NT2/D1 (cell line): Measurements from ENCODE around the gene DENND5A.

Source experiments
- DNase-seq: peaks from one replicate; pipeline ENCODE4 v3.0.0-alpha.2; 2011; ENCODE audit warnings: low read depth, low spot score
- H3K27me3 ChIP-seq: 2 replicates; pipeline ENCODE4 v1.6.0; 2011; ENCODE audit warnings: mild to moderate bottlenecking; ENCODE audit not compliant: insufficient read length, insufficient read depth
- H3K36me3 ChIP-seq: 2 replicates; pipeline ENCODE4 v1.6.1; 2011; ENCODE audit warnings: mild to moderate bottlenecking, low read length, mixed read lengths; ENCODE audit not compliant: insufficient read depth, insufficient read length
- H3K4me1 ChIP-seq: 2 replicates; pipeline ENCODE4 v1.5.1; 2011; ENCODE audit not compliant: insufficient read depth, insufficient read length
- H3K4me3 ChIP-seq: 2 replicates; pipeline ENCODE4 v1.5.1; 2011; ENCODE audit warnings: low read depth; ENCODE audit not compliant: insufficient read length
- H3K9ac ChIP-seq: 2 replicates; pipeline ENCODE4 v1.6.0; 2011; ENCODE audit warnings: low read depth; ENCODE audit not compliant: insufficient read length
- H3K9me3 ChIP-seq: 2 replicates; pipeline ENCODE4 v1.5.1; 2011; ENCODE audit warnings: mild to moderate bottlenecking, low read length; ENCODE audit not compliant: insufficient read depth
- SUZ12 ChIP-seq: IDR thresholded peaks from 2 replicates; pipeline ENCODE4 v1.6.1; 2011; ENCODE audit not compliant: insufficient read length, insufficient read depth; ENCODE audit errors: extremely low read depth
- YY1 ChIP-seq: IDR thresholded peaks from 2 replicates; pipeline ENCODE4 v1.6.1; 2011; ENCODE audit not compliant: insufficient read length, insufficient read depth
- ZNF274 ChIP-seq: IDR thresholded peaks from 2 replicates; pipeline ENCODE4 v1.6.1; 2011; ENCODE audit warnings: mild to moderate bottlenecking, low read depth, low read length

The DENND5A gene

DNA sequence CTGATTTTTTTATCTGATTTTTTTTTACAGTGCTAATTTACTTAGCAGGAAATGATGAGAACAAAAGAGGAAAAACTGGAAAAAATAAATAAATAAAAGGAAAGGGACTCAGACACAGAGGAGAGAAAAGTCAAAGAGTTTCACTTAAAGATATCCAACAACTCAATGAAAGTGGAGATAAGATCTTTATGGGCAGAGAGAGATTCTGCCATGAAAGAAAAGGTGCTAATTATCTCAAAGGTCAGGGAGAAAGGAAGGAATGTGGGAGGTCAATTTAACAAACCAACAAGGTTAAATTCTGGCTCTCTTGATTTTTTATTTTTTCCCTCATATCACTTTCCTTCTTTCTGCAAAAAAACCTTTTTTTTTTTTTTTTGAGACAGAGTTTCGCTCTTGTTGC lies 86.0 kb downstream of the DENND5A start:
- DNase-seq = no peak
- Histone ChIP-seq H3K36me3 (peaks cover 55% of the 10 kb centered on the region), H3K9ac (no peak overlapping the region), H3K4me1 (no peaks in the 10 kb centered on the region), H3K9me3 (no peaks in the 10 kb centered on the region), H3K27me3 (no peaks in the 10 kb centered on the region), H3K4me3 (no peak overlapping the region)
- TF ChIP-seq SUZ12 (no peak), ZNF274 (no peak), YY1 (no peak)

DNA sequence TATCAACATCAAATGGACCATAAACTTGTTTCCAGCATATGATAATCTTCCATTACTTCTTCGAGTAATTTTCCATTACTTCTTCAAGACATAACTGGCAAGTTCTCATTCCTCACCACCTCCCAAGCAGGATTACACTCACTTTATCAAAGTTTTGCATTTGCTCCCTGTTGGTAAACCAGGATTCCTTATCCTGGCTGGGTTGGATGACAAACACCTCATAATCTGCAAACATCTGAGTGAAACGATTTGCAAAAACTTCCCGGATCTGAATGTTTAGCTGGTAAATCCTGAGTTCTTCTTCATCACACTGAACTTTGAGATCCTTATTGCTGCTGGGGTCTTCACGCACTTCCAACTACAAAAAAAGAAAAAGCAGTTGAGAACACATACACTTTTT lies 86.4 kb downstream of the DENND5A start:
- TF ChIP-seq ZNF274 (no peak), SUZ12 (no peak), YY1 (no peak)
- H3K9me3 ChIP-seq = no peaks in the 10 kb centered on the region
- no peaks in the 10 kb centered on the region for H3K4me1 ChIP-seq
- H3K9ac ChIP-seq = no peak overlapping the region
- no peaks in the 10 kb centered on the region for H3K27me3 ChIP-seq
- no peak for DNase-seq
- no peak overlapping the region for H3K4me3 ChIP-seq
- peaks cover 55% of the 10 kb centered on the region for H3K36me3 ChIP-seq

DNA sequence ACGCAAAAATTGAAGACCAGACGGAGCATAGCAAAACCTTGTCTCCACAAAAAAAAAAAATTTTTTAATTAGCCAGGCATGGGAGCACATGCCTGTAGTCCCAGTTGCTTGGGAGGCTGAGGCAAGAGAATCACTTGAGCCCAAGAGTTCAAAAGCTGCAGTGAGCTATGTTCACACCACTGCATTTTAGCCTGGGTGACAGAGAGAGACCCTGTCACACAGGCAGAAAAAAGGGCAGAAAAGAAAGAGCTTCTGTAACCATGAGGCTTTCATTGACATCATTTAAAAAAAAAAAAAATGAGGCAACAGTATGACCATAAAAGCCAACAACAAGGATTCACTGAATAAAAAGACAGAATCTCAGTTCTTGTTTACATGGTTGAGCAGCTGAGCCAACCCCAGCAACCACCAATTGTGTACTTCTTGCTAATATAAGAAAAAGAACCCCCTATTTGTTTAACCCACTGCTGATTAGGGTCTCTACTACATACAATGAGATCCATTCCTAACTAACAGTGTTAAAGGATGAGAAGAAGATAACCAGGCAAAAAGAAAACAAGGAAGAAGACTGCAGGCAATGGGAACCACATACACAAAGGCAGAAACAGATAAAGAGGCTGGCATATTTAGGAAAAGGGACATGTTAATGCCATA lies 87.6 kb downstream of the DENND5A start:
- TF ChIP-seq YY1 (no peak), ZNF274 (no peak), SUZ12 (no peak)
- H3K9me3 ChIP-seq = no peaks in the 10 kb centered on the region
- H3K9ac ChIP-seq = no peak overlapping the region
- H3K4me3 ChIP-seq = no peak overlapping the region
- H3K27me3 ChIP-seq = no peaks in the 10 kb centered on the region
- peaks cover 54% of the 10 kb centered on the region for H3K36me3 ChIP-seq
- no peak for DNase-seq
- H3K4me1 ChIP-seq = no peaks in the 10 kb centered on the region

DNA sequence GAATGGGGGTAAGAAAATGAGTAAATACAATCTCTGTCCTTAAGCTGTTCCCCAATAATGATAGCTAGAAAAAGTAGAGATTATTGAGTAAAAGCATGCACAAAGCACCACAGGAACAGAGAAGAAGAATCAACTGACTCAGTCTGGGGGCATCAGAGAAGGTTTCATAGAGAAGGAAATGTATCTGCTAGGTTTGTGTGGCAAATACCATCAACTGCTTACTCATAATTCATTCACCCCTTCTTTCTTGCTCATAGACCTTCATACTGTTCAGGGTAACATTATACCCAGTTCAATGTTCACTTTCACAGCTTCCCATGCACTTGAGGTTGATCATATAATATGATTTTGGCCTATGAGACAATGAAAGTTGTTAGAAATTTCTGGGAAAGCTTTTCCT lies 88.6 kb downstream of the DENND5A start:
- DNase-seq = no peak
- TF ChIP-seq SUZ12 = no peak
- no peak for TF ChIP-seq YY1
- TF ChIP-seq ZNF274 = no peak
- Histone ChIP-seq H3K9ac (no peak overlapping the region), H3K4me1 (no peaks in the 10 kb centered on the region), H3K27me3 (no peaks in the 10 kb centered on the region), H3K4me3 (no peak overlapping the region), H3K36me3 (peaks cover 53% of the 10 kb centered on the region), H3K9me3 (no peaks in the 10 kb centered on the region)

DNA sequence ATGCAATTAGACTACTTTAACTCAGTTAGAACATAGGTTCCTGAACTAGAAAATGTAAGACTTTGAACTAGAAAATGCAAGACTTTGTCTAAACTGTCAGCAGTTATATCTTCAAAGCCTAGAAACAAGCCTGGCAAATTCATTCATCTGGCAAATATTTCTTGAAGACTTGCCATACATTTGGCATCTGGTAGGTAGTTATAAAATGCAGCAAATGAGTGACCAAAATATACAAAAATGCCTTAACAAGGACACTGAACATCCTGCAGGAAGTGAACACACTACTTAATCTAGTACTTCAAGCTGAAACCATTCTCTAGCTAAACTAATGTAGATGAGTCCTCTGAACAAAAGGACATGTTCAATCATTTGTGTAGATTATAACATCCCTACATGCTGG lies 89.0 kb downstream of the DENND5A start:
- no peaks in the 10 kb centered on the region for H3K9me3 ChIP-seq
- peaks cover 55% of the 10 kb centered on the region for H3K36me3 ChIP-seq

DNA sequence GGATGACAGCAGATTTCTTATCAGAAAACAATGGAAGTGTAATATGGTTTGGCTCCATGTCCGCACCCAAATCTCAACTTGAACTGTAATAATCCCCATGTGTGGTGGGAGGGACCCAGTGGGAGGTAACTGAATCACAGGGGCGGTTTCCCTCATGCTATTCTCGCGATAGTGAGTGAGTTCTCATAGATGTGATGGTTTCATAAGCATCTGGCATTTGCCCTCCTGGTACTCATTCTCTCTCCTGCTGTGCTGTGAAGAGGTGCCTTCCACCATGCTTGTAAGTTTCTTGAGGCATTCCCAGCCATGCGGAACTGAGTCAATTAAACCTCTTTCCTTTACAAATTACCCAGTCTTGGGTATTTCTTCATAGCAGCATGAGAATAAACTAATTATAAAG lies 92.8 kb downstream of the DENND5A start:
- H3K4me1 ChIP-seq = no peaks in the 10 kb centered on the region
- no peak for TF ChIP-seq ZNF274
- TF ChIP-seq YY1 = no peak
- TF ChIP-seq SUZ12 = no peak
- peaks cover 50% of the 10 kb centered on the region for H3K36me3 ChIP-seq
- DNase-seq = no peak
- H3K9ac ChIP-seq = no peak overlapping the region
- no peaks in the 10 kb centered on the region for H3K9me3 ChIP-seq
- H3K4me3 ChIP-seq = no peak overlapping the region
- no peaks in the 10 kb centered on the region for H3K27me3 ChIP-seq

More for the DNA sequence above, 89.0 kb downstream of the DENND5A start:
- Histone ChIP-seq H3K9ac (no peak overlapping the region), H3K4me3 (no peak overlapping the region), H3K27me3 (no peaks in the 10 kb centered on the region), H3K4me1 (no peaks in the 10 kb centered on the region)
- no peak for DNase-seq
- TF ChIP-seq SUZ12 = no peak
- no peak for TF ChIP-seq YY1
- TF ChIP-seq ZNF274 = no peak

DNA sequence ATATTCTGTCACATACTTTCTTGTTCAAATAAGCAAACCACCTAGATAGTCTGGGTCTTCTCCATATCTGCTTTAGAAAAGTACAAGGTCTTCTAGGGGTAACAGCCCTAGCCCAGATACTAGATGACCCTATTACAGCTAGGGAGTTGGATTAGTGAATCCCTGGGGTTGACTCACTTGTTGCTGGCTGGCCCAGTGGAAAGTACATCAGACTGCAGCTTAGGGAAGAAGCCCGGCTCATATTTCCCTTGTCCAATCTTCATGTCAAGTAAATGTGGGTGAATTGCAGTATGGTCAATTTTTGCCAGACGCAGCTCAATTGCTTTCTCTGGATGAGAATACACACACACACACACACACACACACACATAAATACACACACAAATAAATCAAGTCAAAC lies 94.7 kb downstream of the DENND5A start:
- Histone ChIP-seq H3K4me3 (no peak overlapping the region), H3K9ac (no peak overlapping the region), H3K4me1 (no peaks in the 10 kb centered on the region), H3K36me3 (peaks cover 37% of the 10 kb centered on the region), H3K9me3 (no peaks in the 10 kb centered on the region), H3K27me3 (no peaks in the 10 kb centered on the region)
- no peak for DNase-seq
- TF ChIP-seq SUZ12 (no peak), ZNF274 (no peak)
